Cardiac fibroblast (primary cell): ENCODE results near the gene RYR1.

Experiments used
- DNase-seq, 2 donors: peaks; one replicate each; pipeline versions ENCODE4 v3.0.0 to v3.0.0-alpha.2; 2010; ENCODE audit warnings: low read depth in 2 of 2
- H3K4me3 ChIP-seq, 2 donors: replicated peaks in 1 of 2; 1 replicate in 1 of 2; 2 replicates in 1 of 2; pipeline ENCODE4 v1.5.1; 2011; ENCODE audit warnings: low read depth in 2 of 2, low read length in 2 of 2, mild to moderate bottlenecking in 2 of 2, moderate library complexity in 1 of 2
- CTCF ChIP-seq: IDR thresholded peaks from one replicate; pipeline ENCODE4 v1.5.1; 2011; ENCODE audit warnings: low read depth, mild to moderate bottlenecking, low read length, inconsistent platforms

RYR1 gene

GRCh38 chr19:38457202-38457601 lies 23.7 kb downstream of the RYR1 start:
- no peak overlapping the region for H3K4me3 ChIP-seq
- TF ChIP-seq CTCF: no peak
- DNase-seq: no peak

- no peak for TF ChIP-seq CTCF
- H3K4me3 ChIP-seq: no peak overlapping the region
- DNase-seq: no peak
Observed at GRCh38 chr19:38457690-38458405, 24.4 kb downstream of the RYR1 start.

- no peak for TF ChIP-seq CTCF
- no peak for DNase-seq
- no peak overlapping the region for H3K4me3 ChIP-seq
Observed at GRCh38 chr19:38458991-38459390, 25.5 kb downstream of the RYR1 start.

GRCh38 chr19:38463365-38463764 lies 29.9 kb downstream of the RYR1 start:
- no peak for TF ChIP-seq CTCF
- H3K4me3 ChIP-seq: no peak overlapping the region
- DNase-seq: no peak

GRCh38 chr19:38464421-38465082 lies 31.1 kb downstream of the RYR1 start:
- TF ChIP-seq CTCF: no peak
- H3K4me3 ChIP-seq: no peak overlapping the region
- no peak for DNase-seq

GRCh38 chr19:38466050-38466449 lies 32.6 kb downstream of the RYR1 start:
- H3K4me3 ChIP-seq: no peak overlapping the region
- no peak for DNase-seq
- TF ChIP-seq CTCF: no peak
